Hepatocyte (in vitro differentiated cells): Measurements from ENCODE around the gene TFEB. TPM values are rescaled to one million over a fixed set of nuclear protein-coding genes. Genes with fewer than 3 reads are reported as not detected.

Source experiments
- DNase-seq: peaks from one replicate; pipeline ENCODE4 v3.0.0-alpha.2; 2016; ENCODE audit warnings: low spot score
- H2AFZ ChIP-seq: fragments of 200-600 bp; sonication (generic); 2 replicates; pipeline ENCODE4 v1.6.0; 2016; ENCODE audit warnings: antibody characterized with exemption, mild to moderate bottlenecking
- H3K27ac ChIP-seq: fragments of 200-600 bp; sonication (generic); 2 replicates; pipeline ENCODE4 v1.5.1; 2016; ENCODE audit warnings: mild to moderate bottlenecking
- H3K27me3 ChIP-seq: fragments of 200-600 bp; sonication (generic); 2 replicates; pipeline ENCODE4 v1.6.1; 2016
- H3K36me3 ChIP-seq: fragments of 200-600 bp; sonication (generic); replicated peaks from 2 replicates; pipeline ENCODE4 v1.5.1; 2016; ENCODE audit warnings: low read depth; ENCODE audit not compliant: insufficient read depth
- H3K4me1 ChIP-seq: fragments of 200-600 bp; sonication (generic); 2 replicates; pipeline ENCODE4 v1.5.1; 2016; ENCODE audit warnings: mild to moderate bottlenecking, moderate library complexity; ENCODE audit not compliant: insufficient read depth
- H3K4me2 ChIP-seq: fragments of 200-600 bp; sonication (generic); 2 replicates; pipeline ENCODE4 v1.6.0; 2016
- H3K4me3 ChIP-seq: fragments of 200-600 bp; sonication (generic); 2 replicates; pipeline ENCODE4 v1.5.1; 2016; ENCODE audit warnings: mild to moderate bottlenecking
- H3K79me2 ChIP-seq: fragments of 200-600 bp; sonication (generic); 2 replicates; pipeline ENCODE4 v1.6.0; 2017; ENCODE audit warnings: mild to moderate bottlenecking
- H3K9me2 ChIP-seq: fragments of 200-600 bp; sonication (generic); replicated peaks from 2 replicates; pipeline ENCODE4 v1.6.0; 2017; ENCODE audit warnings: mild to moderate bottlenecking; ENCODE audit not compliant: insufficient read depth
- H3K9me3 ChIP-seq: fragments of 200-600 bp; sonication (generic); 2 replicates; pipeline ENCODE4 v1.5.1; 2016; ENCODE audit warnings: low read depth, mild to moderate bottlenecking
- H4K20me1 ChIP-seq: fragments of 200-600 bp; sonication (generic); 2 replicates; pipeline ENCODE4 v1.6.0; 2016; ENCODE audit warnings: mild to moderate bottlenecking; ENCODE audit not compliant: insufficient read depth, poor library complexity, severe bottlenecking
- CTCF ChIP-seq: fragments of 200-600 bp; sonication (generic); IDR thresholded peaks from 2 replicates; pipeline ENCODE4 v1.5.1; 2016; ENCODE audit warnings: antibody characterized with exemption, mild to moderate bottlenecking; ENCODE audit not compliant: poor library complexity
- EZH2 ChIP-seq: fragments of 200-600 bp; sonication (generic); IDR thresholded peaks from 2 replicates; pipeline ENCODE4 v1.6.1; 2016; ENCODE audit warnings: antibody characterized with exemption, mild to moderate bottlenecking, borderline replicate concordance
- EZH2phosphoT487 ChIP-seq: fragments of 200-600 bp; sonication (generic); IDR thresholded peaks from one replicate; pipeline ENCODE4 v1.6.1; 2018; ENCODE audit warnings: antibody characterized with exemption, mild to moderate bottlenecking, low read depth, moderate library complexity; ENCODE audit not compliant: unreplicated experiment, severe bottlenecking
- WGBS: methylation state at CpG from one replicate; pipeline ENCODE4 v1.1.6; 2016; ENCODE audit warnings: low lambda C conversion rate; ENCODE audit errors: missing lambda C conversion rate; 5-methylcytosine and 5-hydroxymethylcytosine counted together
- polyA plus RNA-seq: library from polyadenylated mRNA; unstranded; fragments of >200 nt; fragmentation: Nextera tagmentation; extraction: Ambion mirVana; gene quantifications from 2 replicates; pipeline ENCODE4 v1.2.1, GENCODE V29; 2016
- total RNA-seq: library from RNA; depleted of rRNA; stranded (reverse); fragments of >200 nt; gene quantifications from 2 replicates; pipeline ENCODE4 v1.2.3, GENCODE V29; 2014

Gene TFEB
- total and polyA plus RNA-seq, 2 experiments from 2014 or later = 14.2 to 32.7 TPM

- H3K36me3 ChIP-seq = no peaks in the 10 kb centered on the region
- H3K9me2 ChIP-seq = no peaks in the 10 kb centered on the region
- WGBS = 50% methylated on average over 9 of the region's 12 CpGs
- H4K20me1 ChIP-seq = peaks cover 52% of the 10 kb centered on the region
- no peaks in the 10 kb centered on the region for H3K27me3 ChIP-seq
- no peak overlapping the region for H3K27ac ChIP-seq
- no peak overlapping the region for H2AFZ ChIP-seq
- DNase-seq = no peak
- no peak overlapping the region for H3K4me3 ChIP-seq
- peaks cover 57% of the 10 kb centered on the region for H3K4me1 ChIP-seq
- no peaks in the 10 kb centered on the region for H3K9me3 ChIP-seq
- peak overlapping the region; percentile 59 for H3K4me2 ChIP-seq
- TF ChIP-seq CTCF (no peak), EZH2 (no peak), EZH2phosphoT487 (no peak)
- H3K79me2 ChIP-seq = peaks cover 49% of the 10 kb centered on the region
Measured at GRCh38 chr6:41645007-41645618, 90.3 kb downstream of the TFEB start.

GRCh38 chr6:41644297-41644879, 91.0 kb downstream of the TFEB start:
- no peak overlapping the region for H2AFZ ChIP-seq
- H3K27ac ChIP-seq = no peak overlapping the region
- peak overlapping the region; percentile 59 for H3K4me2 ChIP-seq
- H4K20me1 ChIP-seq = peaks cover 52% of the 10 kb centered on the region
- no peaks in the 10 kb centered on the region for H3K9me2 ChIP-seq
- H3K9me3 ChIP-seq = no peaks in the 10 kb centered on the region
- H3K36me3 ChIP-seq = no peaks in the 10 kb centered on the region
- no peak overlapping the region for H3K4me3 ChIP-seq
- peaks cover 50% of the 10 kb centered on the region for H3K79me2 ChIP-seq
- peaks cover 58% of the 10 kb centered on the region for H3K4me1 ChIP-seq
- no peak for DNase-seq
- WGBS = 47% methylated on average over 4 of the region's 4 CpGs
- peaks cover 4% of the 10 kb centered on the region for H3K27me3 ChIP-seq
- TF ChIP-seq EZH2 = no peak
- no peak for TF ChIP-seq EZH2phosphoT487
- TF ChIP-seq CTCF = no peak

GRCh38 chr6:41643899-41644269, 91.5 kb downstream of the TFEB start:
- no peak for DNase-seq
- Histone ChIP-seq H4K20me1 (peaks cover 52% of the 10 kb centered on the region), H3K9me3 (no peaks in the 10 kb centered on the region), H3K79me2 (peaks cover 50% of the 10 kb centered on the region), H3K27ac (no peak overlapping the region), H3K36me3 (no peaks in the 10 kb centered on the region), H3K9me2 (no peaks in the 10 kb centered on the region), H3K4me3 (no peak overlapping the region), H2AFZ (no peak overlapping the region), H3K4me1 (peaks cover 58% of the 10 kb centered on the region), H3K27me3 (peaks cover 5% of the 10 kb centered on the region), H3K4me2 (peak overlapping the region; percentile 59)
- WGBS = 69% methylated on average over 4 of the region's 4 CpGs
- no peak for TF ChIP-seq EZH2
- TF ChIP-seq EZH2phosphoT487 = no peak
- no peak for TF ChIP-seq CTCF
